ENCODE results near the gene TSPAN6.

The TSPAN6 gene

GRCh38 chrX:100647095-100647494, 10.5 kb upstream of the TSPAN6 start:
- no peak for FAIRE-seq

- FAIRE-seq = no peak
These were observed 8.5 kb upstream of the TSPAN6 start for GRCh38 chrX:100645106-100645505.

GRCh38 chrX:100643956-100644860, 7.6 kb upstream of the TSPAN6 start, which contains the start of gene SRPX2:
TSS of gene SRPX2 (plus strand) at chrX:100644199. CDS start at chrX:100646323, 2,124 bp downstream.
- FAIRE-seq = no peak

GRCh38 chrX:100643212-100643611, 6.6 kb upstream of the TSPAN6 start:
- no peak for FAIRE-seq

- no peak for FAIRE-seq
These were observed 5.7 kb upstream of the TSPAN6 start for GRCh38 chrX:100642290-100642689.

- FAIRE-seq = no peak
These were observed 651 bp downstream of the TSPAN6 start for GRCh38 chrX:100635989-100636320.

GRCh38 chrX:100635040-100635439, 1.6 kb downstream of the TSPAN6 start:
- FAIRE-seq = no peak

- FAIRE-seq = no peak
These were observed 10.6 kb downstream of the TSPAN6 start for GRCh38 chrX:100625985-100626491.

- FAIRE-seq = no peak
These were observed 13.6 kb downstream of the TSPAN6 start for GRCh38 chrX:100623001-100623400.

GRCh38 chrX:100615005-100615404, 21.6 kb downstream of the TSPAN6 start:
- peak; percentile 34 for FAIRE-seq

GRCh38 chrX:100611951-100612350, 24.7 kb downstream of the TSPAN6 start:
- no peak for FAIRE-seq

- FAIRE-seq = no peak
These were observed 27.0 kb downstream of the TSPAN6 start for GRCh38 chrX:100609591-100609990.

GRCh38 chrX:100606753-100607152, 29.9 kb downstream of the TSPAN6 start:
- FAIRE-seq = no peak

- no peak for FAIRE-seq
These were observed 35.8 kb downstream of the TSPAN6 start for GRCh38 chrX:100600758-100601157.

- FAIRE-seq = no peak
These were observed 36.3 kb downstream of the TSPAN6 start for GRCh38 chrX:100600340-100600739.

- no peak for FAIRE-seq
These were observed 37.1 kb downstream of the TSPAN6 start for GRCh38 chrX:100599456-100599855.

- FAIRE-seq = no peak
These were observed 40.0 kb downstream of the TSPAN6 start for GRCh38 chrX:100596601-100597000.

- FAIRE-seq = no peak
These were observed 43.0 kb downstream of the TSPAN6 start for GRCh38 chrX:100593581-100593980.

GRCh38 chrX:100593126-100593525, 43.5 kb downstream of the TSPAN6 start:
- FAIRE-seq = no peak

- no peak for FAIRE-seq
These were observed 45.2 kb downstream of the TSPAN6 start for GRCh38 chrX:100591256-100592051.

- FAIRE-seq = no peak
These were observed 48.7 kb downstream of the TSPAN6 start for GRCh38 chrX:100587861-100588260.

GRCh38 chrX:100586747-100587146, 49.9 kb downstream of the TSPAN6 start:
- FAIRE-seq = no peak

GRCh38 chrX:100584611-100585010, 52.0 kb downstream of the TSPAN6 start, which contains the start of gene TNMD:
TSS of gene TNMD (plus strand) at chrX:100584936. CDS start at chrX:100585019, 83 bp downstream.
- no peak for FAIRE-seq

Data from A204.1 (cell line).